ENCODE measurements around the gene GINM1. TPM values are rescaled to one million over a fixed set of nuclear protein-coding genes. Genes with fewer than 3 reads are reported as not detected.

GINM1 gene
- total and polyA plus RNA-seq, 9 of the 15 experiments (the other 6 are each of a cell fraction or from before 2014, with no cell fraction given): 5.0 to 19.3 (median 14.2) TPM

DNA sequence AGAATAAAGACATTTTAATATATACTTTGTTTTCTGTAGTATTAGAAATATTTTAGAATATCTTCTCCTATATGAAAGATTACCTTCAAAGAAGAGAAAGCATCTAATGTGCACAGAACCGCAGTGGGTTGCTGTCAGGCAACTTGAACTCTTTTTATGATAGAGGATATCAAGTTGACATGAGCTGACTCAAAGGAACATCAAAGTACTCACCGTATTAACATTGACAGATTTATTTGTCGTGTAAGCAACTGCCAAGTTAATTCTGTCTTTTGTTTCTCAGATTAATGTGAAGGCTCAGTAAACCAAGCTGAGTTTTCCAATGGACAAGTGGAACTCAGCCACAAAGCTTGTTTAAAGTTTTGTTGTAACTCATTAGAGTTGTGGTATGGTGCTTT is 2.2 kb upstream of the GINM1 start:
- no peaks in the 10 kb centered on the region for H3K36me3 ChIP-seq (ENCODE audit: control insufficient read depth, insufficient read depth, low read length)
- peaks cover 4% of the 10 kb centered on the region; the same call in 1 of the 2 replicates for H4K20me1 ChIP-seq (replicated peaks; ENCODE audit: control insufficient read depth, insufficient read depth, low read length)
- H2AFZ ChIP-seq (ENCODE audit: low read depth, low read length): peak overlapping the region; percentile 54
- no peak for ATAC-seq
- TF ChIP-seq C11orf30 (IDR thresholded peaks at IDR 0.05; ENCODE audit: low read depth): peak; percentile 10; the same call in 1 of the 2 replicates
- TF ChIP-seq LEF1 (IDR thresholded peaks at IDR 0.05): peak; percentile 57; the same call in 1 of the 2 replicates
- TF ChIP-seq PYGO2 (tag; IDR thresholded peaks at IDR 0.05): no peak
- TF ChIP-seq PRMT5 (CRISPR knock-in tag; IDR thresholded peaks at IDR 0.05): no peak
- TF ChIP-seq, protein P1, sequence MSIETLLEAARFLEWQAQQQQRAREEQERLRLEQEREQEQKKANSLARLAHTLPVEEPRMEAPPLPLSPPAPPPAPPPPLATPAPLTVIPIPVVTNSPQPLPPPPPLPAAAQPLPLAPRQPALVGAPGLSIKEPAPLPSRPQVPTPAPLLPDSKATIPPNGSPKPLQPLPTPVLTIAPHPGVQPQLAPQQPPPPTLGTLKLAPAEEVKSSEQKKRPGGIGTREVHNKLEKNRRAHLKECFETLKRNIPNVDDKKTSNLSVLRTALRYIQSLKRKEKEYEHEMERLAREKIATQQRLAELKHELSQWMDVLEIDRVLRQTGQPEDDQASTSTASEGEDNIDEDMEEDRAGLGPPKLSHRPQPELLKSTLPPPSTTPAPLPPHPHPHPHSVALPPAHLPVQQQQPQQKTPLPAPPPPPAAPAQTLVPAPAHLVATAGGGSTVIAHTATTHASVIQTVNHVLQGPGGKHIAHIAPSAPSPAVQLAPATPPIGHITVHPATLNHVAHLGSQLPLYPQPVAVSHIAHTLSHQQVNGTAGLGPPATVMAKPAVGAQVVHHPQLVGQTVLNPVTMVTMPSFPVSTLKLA (conservative IDR thresholded peaks at IDR 0.05): no peak
- TF ChIP-seq MEIS2 (IDR thresholded peaks at IDR 0.05; ENCODE audit: partially characterized antibody): peak; percentile 64
- TF ChIP-seq FOSL1 (tag; conservative IDR thresholded peaks at IDR 0.05): peak; percentile 18; the same call in 1 of the 2 replicates
- ChIA-PET CTCF (ENCODE audit: low intra/inter-chr PET ratio) (interaction anchor here (0.6 kb wide), 1 partner anchor 270 kb away, joined by 6 read pairs; no protein-coding TSS in a partner anchor), POLR2A (interaction anchor here (0.6 to 6.1 kb wide), 4 partner anchors 13 to 398 kb away, joined by 3 to 34 read pairs (median 12); partner anchors contain the start of gene PPIL4)
- H3K4me3 ChIP-seq: no peak overlapping the region
- H3K9me3 ChIP-seq (replicated peaks; ENCODE audit: control insufficient read depth, insufficient read depth, low read depth, low read length): no peaks in the 10 kb centered on the region
- peaks cover 24% of the 10 kb centered on the region for H3K79me2 ChIP-seq (ENCODE audit: control insufficient read depth, insufficient read depth, low read length)
- H3K4me1 ChIP-seq (replicated peaks in 1 of 2; ENCODE audit: control insufficient read depth in 2 of 2, insufficient read depth in 2 of 2, low read length in 2 of 2): peaks cover 6 to 17% of the 10 kb centered on the region in 2 experiments; a peak in 4 of 5 replicates
- 14% methylated on average over 3 of the region's 3 CpGs for WGBS (ENCODE audit: insufficient coverage, low coverage, missing lambda C conversion rate)
- H3K27ac ChIP-seq (ENCODE audit: extremely low read depth, low read depth, low read length): no peak overlapping the region
- H3K9ac ChIP-seq (ENCODE audit: insufficient read depth in 1 of 2, low read depth in 2 of 2, low read length in 2 of 2): no peak overlapping the region
- BruUV-seq (replicated peaks): no TSS peak
- H3K27me3 ChIP-seq (ENCODE audit: control insufficient read depth in 2 of 2, insufficient read depth in 2 of 2, low read length in 2 of 2): no peaks in the 10 kb centered on the region
- no peak overlapping the region for H3K4me2 ChIP-seq (ENCODE audit: insufficient read depth, low read length)
- in situ Hi-C loops (cut with MboI): no loop called here
- intact Hi-C loops (cut with micrococcal nuclease): loop anchor here (10.0 kb wide), 2 partner anchors 301 to 441 kb away; partner anchors contain the start of gene LRP11
- H3K9me1 ChIP-seq (ENCODE audit: control insufficient read depth, insufficient read depth, low read length): no peaks in the 10 kb centered on the region
- no peak for DNase-seq (ENCODE audit: extremely low read depth in 1 of 4, low spot score in 3 of 4)
- FAIRE-seq: no peak

All from K562 (cell line).